B cell (primary cell): ENCODE data around the gene VEGFB. TPM values are rescaled to one million over a fixed set of nuclear protein-coding genes. Genes with fewer than 3 reads are reported as not detected.

Source experiments
- ATAC-seq: fragments of 200-7000 bp; cut with Tn5 transposase; one replicate; pipeline ENCODE4 v1.10.0; 2021; ENCODE audit warnings: low read depth, mild to moderate bottlenecking, moderate number of reproducible peaks, moderate library complexity
- CTCF ChIA-PET: fragments of 350-600 bp; sonication (Branson Sonifier 250); formaldehyde crosslinking; loops from one replicate; lab custom pipeline; 2021; ENCODE audit warnings: antibody characterized with exemption, inconsistent platforms; lab: Charles Lee
- POLR2A ChIA-PET: fragments of 350-600 bp; sonication (Branson Sonifier 250); formaldehyde crosslinking; loops from one replicate; lab custom pipeline; 2021; ENCODE audit warnings: antibody characterized with exemption; lab: Charles Lee
- DNase-seq: peaks from one replicate; pipeline ENCODE4 v3.0.0; 2013
- H2AFZ ChIP-seq: 2 replicates; pipeline ENCODE4 v1.6.1; 2012; ENCODE audit warnings: mild to moderate bottlenecking, low read depth, low read length; ENCODE audit not compliant: insufficient read depth, poor library complexity, severe bottlenecking
- H3K27ac ChIP-seq, 2 donors: 1 replicate in 1 of 2; 2 replicates in 1 of 2; pipeline ENCODE4 v1.5.1; 2012 to 2013; ENCODE audit warnings: low read length in 2 of 2, mild to moderate bottlenecking in 2 of 2, moderate library complexity in 1 of 2
- H3K27me3 ChIP-seq, 4 experiments: fragments of 200-600 bp in 1 of 4; sonication (generic) in 1 of 4; replicated peaks in 1 of 4; 1 replicate in 2 of 4; 2 replicates in 2 of 4; pipeline versions ENCODE4 v1.6.1 to v1.7.0; 2013 to 2016; ENCODE audit warnings: low read length in 3 of 4, mild to moderate bottlenecking in 2 of 4, mixed read lengths in 1 of 4, moderate library complexity in 1 of 4; ENCODE audit not compliant: insufficient read depth in 4 of 4, control insufficient read depth in 3 of 4; ENCODE audit errors: control extremely low read depth in 1 of 4
- H3K36me3 ChIP-seq, 2 experiments: replicated peaks in 1 of 2; 1 replicate in 1 of 2; 2 replicates in 1 of 2; pipeline versions ENCODE4 v1.6.1 to v1.7.1; 2013; ENCODE audit warnings: low read length in 1 of 2; ENCODE audit not compliant: insufficient read depth in 2 of 2, control insufficient read depth in 1 of 2; ENCODE audit errors: control extremely low read depth in 1 of 2, extremely low read depth in 1 of 2
- H3K4me1 ChIP-seq, 2 donors: fragments of 200-600 bp in 1 of 2; sonication (generic) in 1 of 2; 1 replicate in 1 of 2; 2 replicates in 1 of 2; pipeline versions ENCODE4 v1.5.1 to v1.6.1; 2013 to 2017; ENCODE audit warnings: low read length in 2 of 2; ENCODE audit not compliant: control insufficient read depth in 2 of 2, insufficient read depth in 2 of 2
- H3K4me2 ChIP-seq: replicated peaks from 2 replicates; pipeline ENCODE3; 2012; ENCODE audit warnings: mild to moderate bottlenecking, low read depth, low read length; ENCODE audit not compliant: poor library complexity, severe bottlenecking
- H3K4me3 ChIP-seq, 5 experiments: fragments of 200-600 bp in 1 of 5; sonication (generic) in 1 of 5; 1 replicate in 3 of 5; 2 replicates in 2 of 5; pipeline versions ENCODE4 v1.5.1 to v1.7.0; 2011 to 2016; ENCODE audit warnings: low read length in 4 of 5, mild to moderate bottlenecking in 4 of 5, low read depth in 2 of 5, control low read depth in 1 of 5, moderate library complexity in 1 of 5; ENCODE audit not compliant: insufficient read depth in 1 of 5; ENCODE audit errors: control extremely low read depth in 1 of 5, extremely low read depth in 1 of 5
- H3K79me2 ChIP-seq: fragments of 200-600 bp; sonication (generic); one replicate; pipeline ENCODE4 v1.6.0; 2016; ENCODE audit warnings: low read length; ENCODE audit not compliant: control insufficient read depth, insufficient read depth
- H3K9ac ChIP-seq: fragments of 200-600 bp; sonication (generic); 2 replicates; pipeline ENCODE4 v1.6.1; 2017; ENCODE audit warnings: mild to moderate bottlenecking, low read length, moderate library complexity
- H3K9me3 ChIP-seq, 3 donors: one replicate each; pipeline versions ENCODE4 v1.6.1 to v1.7.1; 2013; ENCODE audit warnings: low read length in 2 of 3; ENCODE audit not compliant: control insufficient read depth in 2 of 3, insufficient read depth in 1 of 3; ENCODE audit errors: control extremely low read depth in 1 of 3
- H4K20me1 ChIP-seq: 2 replicates; pipeline ENCODE4 v1.6.0; 2012; ENCODE audit warnings: mild to moderate bottlenecking, low read length; ENCODE audit not compliant: insufficient read depth, control insufficient read depth, poor library complexity, severe bottlenecking
- H3K27ac Mint-ChIP-seq: one replicate; pipeline ENCODE4 v1.8.0; 2021; ENCODE audit warnings: mixed read lengths
- H3K27me3 Mint-ChIP-seq: one replicate; pipeline ENCODE4 v1.8.0; 2021; ENCODE audit warnings: mixed read lengths
- H3K4me1 Mint-ChIP-seq: one replicate; pipeline ENCODE4 v1.8.0; 2021; ENCODE audit warnings: mixed read lengths
- H3K4me3 Mint-ChIP-seq: one replicate; pipeline ENCODE4 v1.8.0; 2021; ENCODE audit warnings: mixed read lengths
- H3K9me3 Mint-ChIP-seq: one replicate; pipeline ENCODE4 v1.8.0; 2022; ENCODE audit warnings: mixed read lengths; ENCODE audit not compliant: insufficient read depth
- CTCF ChIP-seq: fragments of 200-600 bp; IDR thresholded peaks from one replicate; pipeline ENCODE4 v1.8.0; 2022; ENCODE audit warnings: antibody characterized with exemption, mild to moderate bottlenecking
- EZH2 ChIP-seq: IDR thresholded peaks from 2 replicates; pipeline ENCODE4 v1.6.1; 2012; ENCODE audit warnings: borderline replicate concordance, low read depth, mild to moderate bottlenecking, moderate library complexity, low read length; ENCODE audit not compliant: insufficient read depth, poor library complexity, severe bottlenecking
- WGBS: methylation state at CpG from one replicate; pipeline ENCODE4 v1.1.5; 2013; ENCODE audit warnings: missing lambda C conversion rate; ENCODE audit not compliant: insufficient coverage; 5-methylcytosine and 5-hydroxymethylcytosine counted together
- intact Hi-C: fragments of 100-400 bp; cut with micrococcal nuclease; formaldehyde crosslinking; loops from one replicate; pipeline ENCODE4 v1.10.0; 2022
- polyA plus RNA-seq: library from polyadenylated mRNA; depleted of rRNA; stranded (reverse); fragments of >200 nt; gene quantifications from 2 replicates; pipeline ENCODE4 v1.2.3, GENCODE V29; 2012
- total RNA-seq, 2 donors: library from RNA; stranded (reverse); fragments of 120-200 nt in 1 of 2; gene quantifications; 1 replicate in 1 of 2; 2 replicates in 1 of 2; pipeline versions ENCODE4 v1.2.3 to v1.2.4, GENCODE V29; 2013 to 2022

Gene VEGFB
- total and polyA plus RNA-seq, 2 donors (not counting 1 experiment from before 2014, with no cell fraction given) = 56.4 to 152 TPM

- CTCF ChIA-PET = interaction anchor here (1.0 kb wide), 1 partner anchor 30 kb away, joined by 3 read pairs; the partner anchor contains the start of gene PLCB3
- peaks cover 0 to 56% of the 10 kb centered on the region in 2 experiments for H3K36me3 ChIP-seq
- no peak overlapping the region for H3K9ac ChIP-seq
Measured at GRCh38 chr11:64220798-64221197, 13.6 kb upstream of the VEGFB start.

GRCh38 chr11:64222651-64223000 lies 11.8 kb upstream of the VEGFB start:
- DNase-seq = no peak
- Histone ChIP-seq H3K9me3 (no peaks in the 10 kb centered on the region), H3K4me1 (peaks cover 16 to 27% of the 10 kb centered on the region in 2 donors), H3K27me3 (no peaks in the 10 kb centered on the region), H3K4me3 (no peak overlapping the region), H3K36me3 (peaks cover 0 to 52% of the 10 kb centered on the region in 2 experiments), H3K79me2 (peaks cover 40% of the 10 kb centered on the region), H2AFZ (no peak overlapping the region), H4K20me1 (peaks cover 30% of the 10 kb centered on the region), H3K27ac (no peak overlapping the region), H3K9ac (no peak overlapping the region), H3K4me2 (no peak overlapping the region)
- Mint-ChIP-seq H3K4me1 (peaks cover 23% of the 10 kb centered on the region), H3K27ac (no peak overlapping the region), H3K4me3 (no peak overlapping the region), H3K9me3 (no peaks in the 10 kb centered on the region), H3K27me3 (no peaks in the 10 kb centered on the region)
- CTCF ChIA-PET = interaction anchor here (1.0 to 5.2 kb wide), 2 partner anchors 16 to 33 kb away, joined by 3 to 70 read pairs; partner anchors contain the start of gene FERMT3
- no peak for TF ChIP-seq EZH2
- TF ChIP-seq CTCF = no peak
- 91% methylated on average over 9 of the region's 9 CpGs for WGBS
- intact Hi-C loops = no loop called here
- no peak for ATAC-seq
- POLR2A ChIA-PET = interaction anchor here (0.8 to 6.3 kb wide), 4 partner anchors 10 to 27 kb away, joined by 3 to 78 read pairs (median 4); partner anchors contain the start of gene FERMT3

More at GRCh38 chr11:64220798-64221197, 13.6 kb upstream of the VEGFB start:
- intact Hi-C loops = no loop called here
- Mint-ChIP-seq H3K27ac (no peak overlapping the region), H3K27me3 (no peaks in the 10 kb centered on the region), H3K4me3 (no peak overlapping the region), H3K9me3 (no peaks in the 10 kb centered on the region), H3K4me1 (peaks cover 15% of the 10 kb centered on the region)
- Histone ChIP-seq H3K9me3 (no peaks in the 10 kb centered on the region), H3K4me3 (no peak overlapping the region), H2AFZ (no peak overlapping the region), H3K27me3 (no peaks in the 10 kb centered on the region), H3K79me2 (peaks cover 30% of the 10 kb centered on the region), H3K4me1 (peaks cover 8 to 13% of the 10 kb centered on the region in 2 donors), H4K20me1 (peaks cover 30% of the 10 kb centered on the region), H3K27ac (no peak overlapping the region), H3K4me2 (no peak overlapping the region)
- POLR2A ChIA-PET = no interaction called here
- no peak for ATAC-seq
- DNase-seq = no peak
- TF ChIP-seq EZH2 = no peak
- TF ChIP-seq CTCF = no peak
- WGBS = 97% methylated on average over 14 of the region's 14 CpGs
